ENCODE data around the gene GLIS1.

The GLIS1 gene

DNA sequence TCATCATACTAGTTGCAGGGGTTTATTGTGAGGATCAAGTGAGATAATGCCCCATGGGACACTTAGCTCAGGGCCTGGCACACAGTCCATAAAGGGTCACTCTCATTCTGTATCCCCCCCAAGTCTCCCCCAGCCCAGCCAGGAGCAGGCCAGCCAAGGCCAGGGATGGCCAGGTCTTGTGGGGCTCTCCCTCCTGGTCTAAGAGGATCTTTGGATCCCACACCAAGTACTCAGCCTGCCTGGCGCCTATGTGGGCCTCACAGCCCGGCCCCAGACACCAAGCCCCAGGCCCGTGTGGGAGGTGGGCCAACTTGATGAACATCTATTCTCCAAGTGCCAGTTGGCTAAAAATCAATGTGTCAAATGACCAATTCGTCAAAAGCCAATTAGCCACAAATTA lies 117.8 kb downstream of the GLIS1 start:
- in situ Hi-C loops (cut with HindIII; ENCODE audit: low sequenced_read_pairs) = no loop called here

DNA sequence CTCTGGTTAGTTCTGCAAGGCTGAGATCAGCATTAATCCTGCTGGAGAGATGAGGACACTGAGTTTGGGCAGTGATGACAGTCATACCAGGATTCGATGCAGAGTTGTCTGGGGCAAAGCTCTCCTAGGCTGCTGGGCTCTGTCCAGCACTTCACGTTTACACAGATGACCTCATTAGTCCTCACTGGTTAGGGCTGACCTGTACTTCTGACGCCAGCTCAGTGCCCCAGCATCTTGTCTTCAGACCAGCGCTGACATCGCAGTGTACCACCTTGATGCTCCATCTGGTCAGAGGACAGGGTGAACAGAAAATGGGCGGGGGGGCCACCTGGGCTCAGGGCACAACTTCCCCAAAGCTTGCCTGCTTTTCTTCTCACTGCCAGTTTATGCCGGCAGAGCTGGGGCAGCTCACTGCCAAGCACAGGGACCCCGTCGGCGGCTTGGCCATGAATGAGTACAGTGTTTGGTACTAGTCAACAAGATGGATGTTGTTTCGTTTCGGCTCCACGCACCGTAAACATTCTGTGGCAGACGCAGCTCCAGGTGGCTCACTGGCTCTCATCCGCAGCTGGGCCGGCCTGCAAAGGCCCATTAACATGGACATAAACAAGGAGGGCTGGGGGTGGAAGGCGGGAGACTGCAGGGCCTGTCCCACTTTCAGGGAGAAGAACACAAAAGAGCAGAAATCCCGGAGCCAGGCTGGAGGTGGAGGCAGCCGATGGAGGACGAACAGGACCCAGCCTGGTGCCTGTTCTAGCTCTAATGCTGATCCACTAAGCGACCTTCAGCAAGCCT lies 118.7 kb downstream of the GLIS1 start:
- in situ Hi-C loops (cut with HindIII; ENCODE audit: low sequenced_read_pairs) = no loop called here

DNA sequence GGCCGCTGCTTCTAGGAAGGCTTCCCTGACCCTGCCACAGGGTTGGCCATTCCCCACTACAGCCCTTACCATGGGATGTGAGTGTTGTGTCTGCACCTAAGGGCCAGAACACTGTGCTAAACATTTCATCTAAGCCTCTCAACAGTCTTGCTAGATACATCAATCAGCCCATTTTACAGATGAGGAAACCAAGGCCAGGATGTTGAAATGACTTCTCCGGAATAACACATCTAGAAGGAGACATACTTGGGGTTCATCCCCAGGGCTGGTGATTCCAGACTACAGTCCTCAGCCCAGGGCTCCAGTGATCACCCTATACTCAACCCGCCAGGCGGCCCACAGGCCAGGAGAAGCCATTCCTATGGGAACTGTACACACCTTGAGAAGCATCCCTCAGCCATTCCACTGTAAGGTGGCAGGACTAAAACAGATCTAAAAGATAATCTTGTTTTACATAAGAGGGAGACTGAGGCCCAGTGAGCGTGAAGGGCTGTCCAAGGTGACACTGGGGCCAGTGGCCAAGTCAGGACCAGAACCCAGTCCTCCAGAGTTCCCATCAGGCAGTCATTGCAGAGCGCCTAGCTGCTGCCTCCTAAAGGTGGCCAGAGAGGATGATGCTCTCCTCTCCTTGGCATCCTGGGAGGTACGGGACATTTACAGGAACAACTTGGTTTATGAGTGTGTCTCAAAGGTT lies 119.5 kb downstream of the GLIS1 start:
- in situ Hi-C loops (cut with HindIII; ENCODE audit: low sequenced_read_pairs) = no loop called here

DNA sequence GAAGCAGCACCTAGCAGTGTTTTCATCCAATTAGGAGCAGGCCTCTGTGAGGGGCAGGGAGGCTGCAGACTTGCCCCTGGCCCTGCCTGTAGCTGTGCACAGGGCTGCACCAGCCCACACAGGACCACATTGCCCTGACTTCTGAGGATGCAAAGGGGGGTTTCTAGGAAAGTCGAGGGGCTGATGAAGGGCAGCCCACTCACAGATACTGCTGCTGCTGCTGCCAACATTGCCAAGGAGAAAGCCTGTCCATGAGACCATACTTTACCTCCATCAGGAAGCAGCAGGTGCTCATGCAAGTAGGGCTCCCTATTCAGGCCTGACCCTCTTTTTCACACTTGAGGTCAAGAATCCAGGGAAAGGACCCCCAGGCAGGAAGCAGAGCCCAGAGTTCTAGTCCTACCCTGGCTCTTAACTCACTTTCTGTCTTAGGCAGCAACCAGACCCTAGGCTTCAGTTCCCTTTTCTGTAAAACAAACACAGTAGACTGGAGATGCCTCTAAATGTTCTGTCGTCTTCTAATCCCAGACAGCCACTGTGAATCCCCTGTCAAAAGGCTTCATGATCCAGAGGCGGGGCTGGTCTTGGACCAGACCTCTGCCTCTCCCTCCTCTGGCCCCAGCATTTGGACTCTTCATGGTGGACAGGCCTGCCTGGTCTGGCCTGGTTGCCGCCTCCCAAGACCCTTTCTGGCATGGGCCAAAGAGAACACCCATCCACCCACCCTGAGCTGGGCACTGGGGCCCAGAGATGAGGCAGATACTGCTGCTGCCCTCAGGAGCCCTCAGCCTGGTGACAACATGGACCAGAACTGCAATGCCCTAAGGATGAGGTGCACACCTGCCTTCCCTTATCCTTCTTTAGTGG lies 120.2 kb downstream of the GLIS1 start:
- in situ Hi-C loops (cut with HindIII; ENCODE audit: low sequenced_read_pairs) = no loop called here

DNA sequence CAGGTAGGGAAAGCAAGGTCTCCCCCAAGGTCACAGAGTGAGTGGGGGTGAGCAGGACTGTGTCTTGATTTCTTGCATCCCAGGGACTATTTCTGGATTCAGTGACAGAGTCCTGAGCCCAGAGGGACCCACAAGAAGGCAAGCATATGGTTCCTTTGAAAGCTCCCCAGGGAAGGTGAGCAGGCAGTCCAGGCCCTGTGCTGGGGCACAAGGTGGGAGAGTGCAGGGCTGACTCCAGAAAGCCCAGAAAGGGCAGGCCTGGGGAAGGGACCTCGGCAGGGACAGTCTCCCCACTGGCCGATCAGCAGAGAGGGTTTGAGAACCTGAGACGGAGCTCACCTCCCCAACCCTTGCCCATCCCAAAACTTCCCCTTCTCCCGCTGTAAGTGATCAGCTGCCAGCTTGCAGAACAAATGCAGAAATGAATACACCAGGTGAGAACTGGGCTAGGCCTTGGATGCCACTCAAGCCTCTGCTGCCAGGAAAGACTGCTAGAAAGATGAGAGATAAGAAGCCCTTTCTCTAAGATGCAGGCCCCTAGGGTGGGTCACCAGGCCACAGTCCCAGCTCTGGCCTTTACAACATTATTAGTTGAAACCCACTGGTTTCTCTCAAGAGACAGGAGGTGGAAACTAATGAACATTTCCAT lies 121.0 kb downstream of the GLIS1 start:
- in situ Hi-C loops (cut with HindIII; ENCODE audit: low sequenced_read_pairs) = no loop called here

DNA sequence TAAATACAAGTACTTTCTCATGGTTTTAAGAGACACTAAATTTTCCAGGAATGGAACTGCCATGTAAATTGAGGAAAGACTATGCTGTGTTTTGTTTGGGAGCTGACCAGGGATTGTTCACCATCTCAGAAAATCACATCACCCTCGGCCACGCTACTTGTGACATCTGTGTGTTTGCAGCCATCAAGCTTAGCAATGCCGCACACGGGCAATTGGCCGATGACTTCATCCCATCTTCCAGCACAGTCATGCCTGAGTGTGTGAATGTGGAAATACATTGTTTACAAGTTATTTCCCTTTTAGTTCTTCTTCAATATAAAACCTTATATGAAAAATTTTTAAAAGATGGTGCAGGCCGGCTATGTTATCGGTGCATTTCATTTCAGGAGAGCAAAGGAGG lies 121.6 kb downstream of the GLIS1 start:
- in situ Hi-C loops (cut with HindIII; ENCODE audit: low sequenced_read_pairs) = no loop called here

DNA sequence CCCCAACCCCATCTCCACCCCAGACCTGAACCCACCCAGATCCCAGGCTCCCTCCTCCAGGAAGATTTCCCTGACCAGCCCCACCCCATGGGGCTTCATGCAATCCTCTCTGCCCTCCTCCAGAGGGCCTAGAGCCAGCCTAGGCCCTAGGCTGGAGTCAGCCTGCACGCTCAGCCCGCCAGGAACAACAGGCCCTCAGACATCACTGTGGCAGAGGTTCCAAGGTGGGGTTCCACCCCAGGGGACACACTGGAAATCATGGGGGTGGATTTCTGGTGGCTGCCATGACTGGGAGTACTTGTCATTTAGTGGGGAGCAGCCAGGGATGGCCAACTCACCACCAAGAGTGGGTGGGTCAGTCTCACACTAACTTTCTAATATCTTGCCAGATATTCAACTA lies 122.0 kb downstream of the GLIS1 start:
- in situ Hi-C loops (cut with HindIII; ENCODE audit: low sequenced_read_pairs) = no loop called here

DNA sequence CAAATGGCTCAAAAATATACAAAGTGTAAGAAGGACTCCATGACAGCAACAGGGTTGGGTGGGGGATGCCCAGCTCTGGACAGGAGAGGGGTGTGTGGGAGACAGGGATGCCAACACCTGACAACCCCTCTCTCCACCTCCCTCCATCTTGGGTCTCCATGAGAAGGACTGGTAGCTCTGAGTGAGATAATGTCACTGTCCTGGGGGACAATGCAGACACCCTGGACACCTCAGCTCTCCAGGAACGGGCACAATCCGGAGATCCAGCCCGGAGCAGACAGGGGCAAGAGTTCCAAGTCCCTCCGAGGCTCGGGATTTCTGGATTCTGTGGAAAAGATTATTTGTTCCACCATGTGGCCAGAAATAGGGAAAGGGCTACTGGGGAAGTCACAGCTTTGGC lies 122.5 kb downstream of the GLIS1 start:
- in situ Hi-C loops (cut with HindIII; ENCODE audit: low sequenced_read_pairs) = no loop called here

DNA sequence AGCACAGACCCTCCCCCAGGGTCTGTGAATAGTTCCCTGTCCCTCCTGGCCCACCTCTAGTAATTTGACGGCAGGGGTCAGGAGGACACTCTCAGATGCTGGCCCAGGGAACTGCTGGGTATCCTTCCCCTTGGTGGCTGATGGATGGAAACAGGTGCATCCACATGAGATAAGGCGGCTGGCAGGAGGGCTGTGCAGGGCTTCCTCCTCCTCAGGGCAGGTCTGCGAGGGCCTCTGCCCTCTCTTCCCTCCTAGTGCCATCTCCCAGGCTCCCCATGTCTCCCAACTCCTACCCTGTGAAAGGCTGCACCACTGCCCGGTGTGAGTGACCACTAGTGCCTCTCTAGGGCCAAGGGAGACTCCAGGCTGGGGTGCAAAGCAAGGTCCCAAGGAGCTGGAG lies 123.9 kb downstream of the GLIS1 start:
- in situ Hi-C loops (cut with HindIII; ENCODE audit: low sequenced_read_pairs) = no loop called here

DNA sequence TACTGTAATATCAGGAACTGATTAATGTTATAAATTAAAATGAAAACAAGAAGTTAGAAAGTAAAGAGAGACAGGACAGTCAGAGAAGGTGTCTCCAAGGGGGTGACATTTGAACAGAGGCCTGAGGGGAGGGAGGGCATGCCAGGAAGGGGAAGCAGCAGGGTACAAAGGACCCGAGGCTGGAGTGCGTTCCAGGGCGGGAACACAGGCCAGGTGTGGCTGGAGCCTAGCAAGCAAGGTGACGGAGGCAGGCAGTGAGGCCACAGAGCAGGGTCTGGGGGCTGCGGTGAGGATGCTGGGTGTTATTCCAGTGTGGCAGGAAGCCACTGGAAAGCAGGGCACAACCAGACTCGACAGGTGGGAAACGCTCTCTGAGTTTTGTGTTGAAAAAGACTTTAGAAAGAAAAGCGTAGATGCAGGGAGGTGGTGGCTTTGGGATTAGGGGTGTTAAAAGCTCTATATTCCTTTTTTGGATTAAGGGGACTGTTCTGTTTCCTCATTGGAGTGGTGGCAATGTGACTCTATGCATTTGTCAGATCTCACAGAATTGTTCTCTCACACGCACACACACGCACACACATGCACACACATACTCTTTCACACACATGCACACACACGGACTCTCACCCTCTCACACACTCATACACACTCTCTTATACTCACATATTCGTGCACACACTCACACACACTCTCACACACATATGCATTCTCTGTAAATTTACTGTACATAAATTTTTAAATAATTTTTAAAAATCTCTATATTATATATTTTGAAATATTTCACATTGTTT lies 124.5 kb downstream of the GLIS1 start:
- in situ Hi-C loops (cut with HindIII; ENCODE audit: low sequenced_read_pairs) = no loop called here

DNA sequence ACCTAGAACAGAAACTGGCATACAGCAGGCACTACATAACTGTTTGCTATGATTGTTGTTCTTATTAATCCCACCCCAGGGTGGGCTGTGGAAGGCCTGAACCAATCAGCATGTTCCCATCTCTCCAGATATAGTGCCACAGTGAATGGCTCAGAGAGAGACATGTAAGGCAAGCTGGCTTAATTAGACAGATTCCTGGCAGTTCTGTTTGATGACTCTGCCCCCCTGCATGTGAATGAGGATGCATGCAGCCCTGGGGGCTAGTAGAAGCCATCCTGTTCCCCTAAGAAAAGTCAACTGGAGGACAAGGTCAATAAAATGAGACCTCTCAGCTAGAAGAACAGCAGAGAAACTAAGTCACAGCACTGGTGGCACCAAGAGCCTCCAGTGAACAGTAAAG lies 130.3 kb downstream of the GLIS1 start:
- in situ Hi-C loops (cut with HindIII; ENCODE audit: low sequenced_read_pairs) = no loop called here

DNA sequence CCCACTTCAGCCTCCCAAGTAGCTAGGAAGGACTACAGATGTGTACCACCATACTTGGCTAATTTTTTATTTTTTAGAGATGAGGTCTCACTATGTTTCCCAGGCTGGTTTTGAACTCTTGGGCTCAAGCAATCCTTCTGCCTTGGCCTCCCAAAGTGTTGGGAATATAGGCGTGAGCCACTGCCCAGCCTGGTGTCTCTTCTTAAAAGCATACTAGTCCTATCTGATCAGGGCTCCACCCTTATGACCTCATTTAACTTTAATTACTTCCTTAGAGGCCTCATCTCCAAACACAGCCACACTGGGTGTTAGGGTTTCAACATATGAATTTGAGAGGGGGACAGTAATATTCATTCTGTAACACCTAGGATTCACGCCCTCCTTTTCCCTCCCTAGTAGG lies 130.9 kb downstream of the GLIS1 start:
- in situ Hi-C loops (cut with HindIII; ENCODE audit: low sequenced_read_pairs) = no loop called here

DNA sequence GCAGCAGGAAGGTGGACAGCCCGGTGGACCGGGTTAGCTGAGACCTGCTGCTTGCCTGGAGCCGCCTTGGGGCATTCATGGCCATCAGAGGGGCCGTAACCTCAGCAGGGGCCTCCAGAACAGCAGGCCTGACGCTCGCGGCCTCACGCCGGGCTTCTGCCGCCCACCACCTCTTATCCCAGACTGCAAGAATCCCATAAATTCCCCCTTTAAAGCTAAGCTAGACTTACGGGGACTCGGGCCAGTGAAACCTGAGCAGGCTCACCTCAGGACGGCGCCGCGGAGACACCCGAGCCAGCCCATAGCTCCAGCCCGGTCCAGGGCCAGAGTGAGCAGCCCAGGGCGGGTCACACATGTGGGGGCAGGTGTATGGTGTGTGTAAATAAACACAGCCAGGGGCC lies 132.3 kb downstream of the GLIS1 start:
- in situ Hi-C loops (cut with HindIII; ENCODE audit: low sequenced_read_pairs) = no loop called here

DNA sequence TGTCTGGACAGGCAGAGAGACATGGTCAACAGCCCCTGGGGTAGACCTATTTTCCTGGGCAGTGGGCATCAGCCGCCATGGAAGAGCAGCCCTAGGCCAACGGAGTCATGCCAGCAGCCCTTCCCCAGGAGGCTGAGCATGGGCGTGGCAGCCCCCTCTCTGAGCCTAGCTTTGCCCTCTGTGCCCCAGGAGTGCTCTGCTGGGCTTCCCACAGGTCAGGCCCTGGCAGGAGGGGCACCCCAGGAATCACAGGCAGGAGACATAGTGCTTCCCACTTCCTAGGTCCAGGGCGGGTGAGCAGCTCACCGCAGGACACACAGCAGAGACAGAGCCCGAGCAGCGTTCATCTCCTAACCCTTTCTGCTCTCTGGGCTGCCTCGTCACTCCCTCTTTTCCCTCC lies 132.8 kb downstream of the GLIS1 start:
- in situ Hi-C loops (cut with HindIII; ENCODE audit: low sequenced_read_pairs) = no loop called here

DNA sequence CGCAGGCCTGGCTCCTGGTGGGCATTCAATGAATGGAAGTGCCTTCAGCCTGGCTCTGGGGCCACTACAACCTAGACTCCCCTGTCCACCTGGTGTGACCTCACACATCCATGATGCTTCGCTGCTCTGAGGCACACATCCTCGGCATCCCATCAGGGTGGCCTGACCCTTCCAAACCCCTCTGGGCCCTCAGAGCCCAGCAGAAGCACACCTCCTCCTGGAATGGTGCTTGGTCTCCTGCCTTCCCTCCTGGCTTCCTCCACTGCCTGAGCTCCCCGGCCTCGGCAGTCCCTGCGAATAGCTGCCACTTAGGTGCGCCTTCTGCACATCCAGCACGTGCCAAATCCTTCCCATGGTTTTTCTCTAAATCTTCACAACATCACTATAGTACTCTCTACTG lies 133.8 kb downstream of the GLIS1 start:
- in situ Hi-C loops (cut with HindIII; ENCODE audit: low sequenced_read_pairs) = no loop called here

DNA sequence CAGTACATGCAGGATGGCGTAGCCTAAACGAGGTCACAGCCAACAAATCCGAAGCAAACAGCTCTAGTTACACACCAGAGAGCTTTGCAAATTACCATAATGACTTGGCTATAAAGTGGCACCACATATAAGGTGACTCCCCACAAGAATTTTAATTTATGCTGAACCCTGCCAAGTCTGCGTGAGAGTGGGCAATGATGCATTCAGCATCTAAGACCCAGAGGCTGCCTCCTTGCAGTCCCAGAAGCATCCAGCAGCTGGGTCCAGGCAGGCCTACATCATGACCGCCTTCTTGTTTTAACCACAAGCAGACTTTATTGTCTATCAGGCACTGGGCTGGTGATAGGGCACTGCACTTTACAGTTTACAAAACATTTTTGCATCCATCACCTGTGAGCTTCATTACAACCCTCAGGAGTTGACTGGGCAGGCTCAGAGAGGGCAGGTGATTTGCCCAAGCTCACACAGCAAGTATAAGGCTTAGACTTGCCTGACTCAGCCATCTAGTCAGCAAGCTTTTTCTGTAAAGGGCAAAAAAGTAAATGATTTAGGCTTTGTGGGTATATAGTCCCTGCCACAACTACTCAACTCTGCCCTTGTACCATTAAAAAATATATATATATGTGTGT lies 134.6 kb downstream of the GLIS1 start:
- in situ Hi-C loops (cut with HindIII; ENCODE audit: low sequenced_read_pairs) = no loop called here

DNA sequence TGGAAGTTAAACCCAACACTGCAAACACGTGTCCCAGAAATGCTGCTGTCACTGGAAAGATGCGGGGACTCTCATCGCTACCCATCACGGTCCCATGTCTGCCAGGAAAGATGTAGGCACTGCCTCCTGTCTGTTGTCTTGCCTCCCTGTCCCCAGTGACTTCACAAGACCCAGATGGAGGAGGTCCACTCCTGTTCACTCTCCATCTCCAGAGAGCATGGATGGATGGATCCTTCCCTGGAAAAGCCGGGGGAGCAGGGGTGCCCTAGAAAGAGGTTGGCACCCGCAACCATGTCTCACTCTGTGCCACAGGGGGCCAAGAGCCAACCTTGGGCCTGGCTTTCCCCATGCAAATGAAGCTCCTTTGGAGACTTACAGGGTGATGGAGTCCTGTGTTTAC lies 135.5 kb downstream of the GLIS1 start:
- in situ Hi-C loops (cut with HindIII; ENCODE audit: low sequenced_read_pairs) = no loop called here

DNA sequence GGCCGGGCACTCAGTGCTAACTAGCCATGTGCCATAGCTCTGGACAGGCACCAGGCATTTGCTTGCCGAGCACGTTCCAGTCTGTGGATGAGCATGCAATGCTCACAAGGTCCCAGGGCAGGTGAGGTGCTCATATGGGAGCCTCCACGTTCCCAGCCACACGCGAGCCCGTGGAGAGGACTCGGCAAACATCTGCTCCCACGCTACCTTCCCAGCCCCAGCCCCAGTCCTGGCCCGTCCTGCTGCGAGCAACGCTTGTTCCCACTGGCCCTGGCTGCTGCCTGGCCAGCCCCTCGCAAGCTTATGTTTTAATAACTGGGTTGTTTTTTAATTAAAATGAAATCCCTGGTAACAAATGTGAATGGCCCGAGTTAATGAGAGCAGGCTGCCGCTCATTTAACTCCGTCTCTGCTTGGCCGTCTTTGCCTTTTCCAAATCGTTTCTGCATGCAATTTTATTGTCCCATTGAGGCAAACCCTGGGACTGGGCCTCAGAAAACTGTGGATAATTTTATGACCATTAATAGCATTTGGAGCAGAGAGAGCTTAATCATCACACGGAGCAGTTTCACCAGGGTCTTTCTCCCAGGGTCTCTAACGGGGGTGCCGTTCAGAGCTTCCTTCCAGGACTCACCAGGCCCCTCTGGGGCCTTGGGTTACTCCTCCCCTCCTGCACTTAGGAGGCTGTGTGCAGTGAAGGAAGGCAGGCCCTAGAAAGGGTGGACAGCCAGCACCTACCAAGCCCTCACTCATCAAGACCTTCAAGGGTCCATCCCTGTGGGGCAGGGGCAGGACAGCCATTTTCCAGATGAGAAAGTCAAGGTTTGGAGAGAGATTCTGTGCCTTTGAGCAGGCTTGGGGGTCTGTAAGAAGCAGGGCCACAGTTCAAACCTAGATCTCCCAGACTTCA lies 136.8 kb downstream of the GLIS1 start:
- in situ Hi-C loops (cut with HindIII; ENCODE audit: low sequenced_read_pairs) = no loop called here

All from endothelial cell of hepatic sinusoid (primary cell).